Stimulated activated CD4-positive, alpha-beta T cell treated with anti-CD3 and anti-CD28 coated beads, Interleukin-15, amount 100 ng/mL, for 24 hours (primary cell): ENCODE measurements around the gene BFSP2.
A peak's percentile ranks its signal among the peaks of the same experiment; 100 is the strongest.

ENCODE experiments used
- DNase-seq: peaks from one replicate; pipeline ENCODE4 v3.0.0-alpha.2; 2020

Gene BFSP2

DNA sequence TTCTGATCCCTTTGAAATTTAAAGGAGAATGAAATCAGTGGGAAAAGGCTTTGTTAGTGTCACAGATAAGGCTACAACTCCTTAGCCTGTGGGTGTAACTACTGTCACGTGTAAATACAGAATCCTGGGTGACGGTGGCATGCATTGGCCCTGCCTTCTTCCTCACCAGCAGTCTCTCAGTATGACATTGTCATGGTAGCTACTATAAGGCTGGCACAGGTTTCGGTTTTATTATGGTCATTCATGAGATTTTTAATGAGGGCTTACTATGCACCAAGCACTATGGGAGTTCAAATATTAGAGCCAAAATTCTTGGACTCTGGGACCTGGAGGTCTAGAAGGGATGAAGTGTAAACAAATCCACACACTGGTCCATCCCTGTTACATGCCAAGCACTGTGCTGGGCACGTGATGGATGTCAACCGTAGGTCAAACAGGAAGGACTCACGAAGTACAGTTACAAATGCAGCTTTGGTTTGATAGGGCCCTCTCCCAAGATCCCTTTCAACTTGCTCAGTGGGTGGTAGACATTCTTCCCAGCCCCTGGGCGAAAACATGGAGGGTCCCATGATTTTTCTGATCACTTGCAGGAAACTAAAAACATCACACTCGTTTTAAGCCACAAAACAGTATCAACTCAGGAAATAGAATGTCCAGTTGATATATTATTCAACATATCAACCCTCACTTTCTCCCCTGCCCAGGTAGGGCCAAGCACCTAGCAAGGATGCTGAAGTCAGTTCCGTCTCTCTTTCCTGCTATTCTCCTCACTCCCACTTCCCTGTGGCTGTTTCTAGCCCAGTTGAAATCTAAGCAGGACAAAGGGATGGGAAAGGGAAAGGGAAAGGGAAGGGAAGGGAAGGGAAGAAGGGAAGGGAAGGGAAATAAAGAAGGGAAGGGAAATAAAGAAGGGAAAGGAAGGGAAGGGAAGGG, 25.3 kb downstream of the BFSP2 start:
- no peak for DNase-seq

DNA sequence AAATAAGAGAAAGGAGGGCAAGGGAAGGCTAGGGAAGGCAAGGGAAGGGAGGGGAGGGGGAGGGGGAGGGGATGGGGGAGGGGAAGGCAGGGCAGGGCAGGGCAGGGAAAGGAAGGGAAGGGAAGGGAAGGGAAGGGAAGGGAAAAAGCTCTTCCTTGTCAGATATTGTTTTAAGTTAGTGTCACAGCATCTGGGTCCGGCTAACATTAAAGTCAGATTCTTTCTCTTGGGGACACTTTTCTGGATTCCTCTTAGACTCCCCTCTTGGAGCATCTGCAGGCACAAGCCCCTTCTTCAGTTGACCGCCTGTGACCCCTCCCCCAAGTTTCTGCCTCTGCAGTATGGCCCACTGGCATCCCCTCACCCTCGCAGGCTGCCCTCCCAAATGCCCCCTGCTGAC, 26.0 kb downstream of the BFSP2 start:
- no peak for DNase-seq

DNA sequence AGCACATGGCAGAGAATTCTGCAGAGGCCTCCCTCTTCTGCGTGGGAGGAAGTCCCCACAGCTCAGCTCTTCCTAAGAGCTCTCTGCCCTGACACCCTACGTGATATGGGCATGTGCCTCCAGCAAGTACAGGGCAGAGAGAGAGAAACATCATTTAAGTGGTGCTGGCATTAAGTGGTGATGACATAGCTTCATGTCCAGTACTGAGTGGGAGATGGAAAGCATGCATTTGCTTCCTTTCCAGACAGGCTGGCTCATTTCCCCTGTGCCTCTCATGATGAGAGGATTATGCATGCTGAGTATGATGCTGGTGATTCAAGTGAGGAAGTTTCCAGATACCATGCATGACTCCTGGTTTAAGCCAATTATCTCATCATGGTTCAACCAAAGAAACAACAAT, 26.9 kb downstream of the BFSP2 start:
- no peak for DNase-seq

DNA sequence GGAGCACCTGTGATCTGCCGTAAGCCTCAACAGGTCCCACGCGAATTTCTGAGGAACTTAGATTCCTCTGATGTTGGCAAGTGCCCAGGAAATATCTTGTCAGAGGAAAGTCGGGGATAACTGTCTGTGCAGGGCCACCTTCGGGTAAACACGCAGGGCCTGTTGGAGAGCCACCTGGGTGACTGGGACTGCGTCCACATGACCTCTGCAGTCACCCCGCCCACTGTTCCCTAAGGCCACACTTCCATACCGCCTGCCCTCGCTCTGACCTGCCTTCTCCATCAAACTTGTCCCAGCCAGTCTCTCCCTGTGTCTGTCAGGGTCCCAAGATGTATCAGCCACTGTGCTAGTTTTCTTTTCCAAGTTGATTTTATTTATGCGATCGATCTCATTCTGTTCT, 28.7 kb downstream of the BFSP2 start:
- no peak for DNase-seq

DNA sequence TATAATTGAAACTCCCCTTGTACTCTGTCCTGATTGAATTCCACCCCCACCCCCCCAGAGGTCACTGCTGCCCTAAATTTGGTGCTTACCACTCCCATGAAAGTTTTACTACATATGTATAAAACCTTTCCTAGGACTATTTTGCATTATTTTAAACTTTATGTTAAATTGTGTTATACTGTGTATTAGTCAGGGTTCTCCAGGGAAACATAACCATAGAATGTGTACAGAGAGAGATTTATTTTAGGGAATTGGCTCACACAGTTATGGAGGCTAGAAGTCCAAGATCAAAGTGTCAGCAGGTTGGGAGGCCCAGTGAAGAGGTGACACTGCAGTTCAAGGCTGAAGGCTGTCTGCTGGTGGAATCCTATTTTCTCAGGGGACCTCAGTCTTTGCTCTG, 29.2 kb downstream of the BFSP2 start:
- DNase-seq = no peak

DNA sequence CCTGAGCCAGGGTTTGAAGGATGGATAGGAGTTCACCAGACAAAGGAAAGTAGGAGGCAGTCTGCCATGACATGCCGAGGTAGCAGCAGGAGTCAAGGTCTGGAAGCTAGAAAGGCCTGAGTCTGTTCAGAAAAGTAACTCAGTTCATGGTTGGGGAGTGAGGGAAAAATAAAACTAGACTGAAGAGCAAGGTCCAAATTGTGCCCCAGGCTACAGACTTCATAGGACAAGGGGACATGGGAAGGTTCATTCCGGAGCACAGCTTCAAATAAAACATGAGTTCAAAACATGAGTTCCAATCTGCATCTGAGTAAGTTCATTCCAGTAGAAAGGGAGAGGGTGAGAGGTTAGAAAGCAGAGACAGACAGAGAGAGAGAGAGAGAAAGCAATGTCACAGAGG, 39.7 kb downstream of the BFSP2 start:
- no peak for DNase-seq

DNA sequence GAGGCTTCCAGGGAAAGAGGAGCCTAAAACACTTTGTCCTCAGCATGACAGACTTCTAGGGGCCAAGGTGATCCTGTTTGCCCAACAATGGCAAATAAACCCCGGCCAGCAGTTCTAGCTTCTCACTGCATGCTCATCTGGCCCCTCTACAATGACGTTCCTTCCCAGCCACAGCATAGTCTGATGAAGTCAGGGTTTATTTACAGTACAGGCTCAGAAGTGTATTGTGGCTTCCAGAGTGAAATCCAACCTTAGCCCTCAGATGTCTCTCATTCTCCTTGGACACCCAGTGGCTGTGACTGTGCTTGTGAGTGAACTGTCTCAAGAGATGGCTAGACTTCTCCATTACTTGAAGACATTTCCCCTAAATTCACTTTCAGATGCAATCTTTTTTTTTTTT, 40.8 kb downstream of the BFSP2 start:
- no peak for DNase-seq

DNA sequence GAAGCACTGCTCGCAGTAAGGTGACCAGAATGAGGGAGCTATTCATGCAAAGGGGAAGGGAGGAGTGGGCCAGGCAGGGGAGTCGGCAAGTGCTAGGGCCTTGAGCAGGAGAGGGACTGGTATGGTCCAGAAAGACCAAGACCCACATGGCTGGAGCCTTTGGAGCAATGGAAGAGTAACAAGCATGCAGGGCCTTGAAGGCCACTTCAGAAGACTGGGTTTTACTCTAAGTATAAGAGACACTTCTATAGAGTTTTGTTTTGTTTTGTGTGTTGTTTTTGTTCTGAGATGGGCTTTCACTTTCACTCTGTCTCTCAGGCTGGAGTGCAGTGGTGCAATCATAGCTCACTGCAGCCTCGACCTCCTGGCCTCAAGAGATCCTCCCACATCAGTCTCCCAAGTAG, 42.0 kb downstream of the BFSP2 start:
- no peak for DNase-seq

DNA sequence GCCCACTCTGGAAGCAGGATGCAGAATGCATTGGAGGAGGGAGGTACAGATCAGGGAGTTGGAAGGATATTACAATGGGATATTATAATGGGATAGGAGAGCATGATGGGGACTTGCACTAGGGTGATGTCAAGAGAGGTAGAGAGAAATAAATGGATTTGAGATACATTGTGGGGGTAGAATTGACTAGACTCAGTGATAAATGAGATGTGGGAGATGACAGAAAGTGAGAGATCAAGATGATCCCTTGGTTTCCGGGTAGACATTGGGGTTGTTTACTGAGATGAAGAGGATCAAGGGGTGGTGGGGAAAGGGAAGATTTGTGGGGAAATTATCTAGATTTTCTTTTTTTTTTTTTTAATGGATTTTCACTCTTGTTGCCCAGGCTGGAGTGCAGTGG, 42.7 kb downstream of the BFSP2 start:
- no peak for DNase-seq

DNA sequence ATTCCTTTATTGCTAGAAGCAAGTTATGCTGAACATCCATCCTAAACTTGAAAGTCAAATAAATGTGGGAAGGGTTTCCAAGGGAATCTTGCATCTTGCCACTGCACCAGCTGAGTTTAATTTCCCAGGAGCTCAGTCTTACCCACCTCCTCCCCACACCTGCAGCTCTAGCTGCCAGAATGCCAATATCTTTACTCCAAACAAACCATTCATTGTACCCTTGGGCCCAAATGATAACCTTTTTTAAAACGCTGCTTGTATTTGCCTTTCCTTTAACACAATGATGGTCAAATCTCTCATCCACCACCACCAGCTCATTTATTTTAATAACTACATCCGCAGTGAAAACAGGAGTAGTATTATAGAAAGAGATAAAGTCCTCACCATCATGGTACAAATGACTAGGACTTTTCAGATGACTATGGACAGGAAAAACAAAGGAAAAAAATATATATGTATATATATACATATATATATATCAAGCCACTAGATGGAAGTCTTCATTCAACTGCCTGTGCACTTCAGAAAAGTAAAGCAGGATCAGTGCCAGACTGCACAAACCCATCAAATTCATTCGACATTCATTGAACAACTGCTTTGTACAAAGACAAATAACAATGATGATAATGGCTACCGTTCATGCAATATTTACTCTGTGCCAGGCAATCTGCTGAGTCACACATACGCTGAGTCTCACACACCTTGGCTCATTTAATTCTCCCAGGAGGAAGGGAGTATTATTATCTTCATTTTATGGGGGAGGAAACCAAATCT, 44.0 kb downstream of the BFSP2 start:
- DNase-seq = no peak

DNA sequence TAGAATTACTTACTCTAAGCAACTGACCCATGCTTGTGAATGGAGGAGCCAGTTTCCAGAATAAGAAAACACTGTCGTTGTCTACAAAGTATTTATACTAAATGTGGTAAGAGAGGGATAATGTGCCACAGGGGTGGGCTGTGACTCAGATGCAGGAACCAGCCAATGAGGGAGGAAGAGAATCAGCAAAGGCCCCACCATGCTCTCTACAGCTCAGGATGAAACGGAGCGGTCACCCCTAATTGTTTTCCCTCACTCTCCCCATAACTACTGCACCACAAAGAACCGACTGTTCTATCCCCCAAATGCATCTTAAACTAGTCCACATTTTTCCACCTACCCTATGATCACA, 44.5 kb downstream of the BFSP2 start:
- DNase-seq = no peak

DNA sequence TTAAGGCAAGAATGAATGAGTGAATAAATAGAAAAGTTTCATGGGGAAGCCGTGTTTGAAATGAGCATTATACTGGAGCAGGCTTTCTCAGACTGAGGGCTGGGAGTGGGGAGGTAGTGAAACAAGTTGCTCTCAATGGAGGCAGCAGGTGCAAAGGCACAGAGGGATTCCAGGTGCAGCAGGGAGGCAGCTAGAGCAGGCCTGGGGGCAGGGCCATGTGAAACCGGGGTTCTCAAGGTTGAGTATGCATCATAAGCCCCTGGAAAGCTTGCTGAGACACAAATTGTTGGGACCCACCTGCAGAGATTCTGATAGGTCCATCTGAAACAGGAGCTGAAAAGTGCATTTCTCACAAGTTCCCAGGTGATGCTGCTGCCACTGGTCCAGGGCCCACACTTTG, 45.3 kb downstream of the BFSP2 start:
- no peak for DNase-seq

DNA sequence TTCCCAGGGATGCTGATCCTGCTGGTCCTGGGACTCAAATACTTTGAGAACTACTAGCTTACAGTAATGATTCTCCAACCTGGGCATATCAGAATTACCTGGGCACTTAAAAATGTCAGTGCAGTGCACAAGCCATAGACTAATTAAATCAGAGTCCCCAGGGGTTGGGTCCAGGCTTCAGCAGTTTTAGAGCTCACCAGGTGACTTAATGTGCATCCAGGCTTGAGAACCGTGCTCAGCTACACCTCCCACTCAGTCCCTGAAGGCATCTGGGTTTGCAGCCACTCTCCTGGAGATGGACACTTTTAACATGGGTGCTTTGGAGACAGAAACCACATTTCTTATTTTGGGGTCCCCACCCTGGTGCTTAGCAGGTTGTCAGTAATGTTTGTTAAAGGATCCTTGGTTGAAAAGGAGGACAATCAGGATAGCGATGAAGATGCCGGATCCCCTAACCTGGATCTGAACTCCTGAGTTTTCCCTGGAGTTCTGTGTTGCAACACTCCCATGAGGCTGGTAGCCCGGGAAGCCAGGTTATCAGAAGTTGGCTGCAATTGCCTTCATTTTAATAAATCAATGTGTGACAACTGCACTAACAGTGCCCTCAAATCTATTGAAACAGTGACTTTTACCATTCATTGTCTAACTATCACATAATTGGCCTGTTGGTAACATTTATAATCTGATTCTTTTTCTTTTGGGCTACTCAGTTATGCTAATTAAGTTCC, 48.1 kb downstream of the BFSP2 start:
- DNase-seq = no peak

DNA sequence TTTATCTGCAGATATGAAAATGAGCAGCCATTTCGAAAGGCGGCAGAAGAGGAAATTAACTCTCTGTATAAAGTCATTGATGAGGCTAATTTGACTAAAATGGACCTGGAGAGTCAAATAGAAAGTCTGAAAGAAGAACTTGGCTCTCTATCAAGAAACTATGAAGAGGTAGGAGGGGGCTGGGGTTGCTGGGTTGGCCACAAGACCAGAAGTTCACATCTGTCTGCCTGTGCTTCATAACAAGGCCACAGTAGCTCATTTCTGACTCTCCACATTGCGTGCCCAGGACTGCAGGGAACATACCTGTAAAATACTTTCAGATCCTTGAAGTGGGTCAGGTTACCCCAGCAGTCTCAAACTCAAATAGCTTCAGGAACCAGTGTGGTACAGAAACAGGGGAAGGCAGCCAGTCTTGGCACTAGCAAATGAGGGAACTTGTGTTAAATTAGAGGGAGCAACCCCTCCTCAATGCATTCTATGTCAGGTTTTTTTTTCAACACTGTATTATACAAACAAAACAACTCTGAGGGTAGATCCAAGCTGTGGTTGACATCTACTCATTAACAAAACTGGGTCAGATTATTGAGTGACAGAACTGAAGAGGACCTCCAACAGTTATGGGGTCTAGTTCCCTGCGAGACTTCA, 48.7 kb downstream of the BFSP2 start:
- DNase-seq = peak; percentile 76

DNA sequence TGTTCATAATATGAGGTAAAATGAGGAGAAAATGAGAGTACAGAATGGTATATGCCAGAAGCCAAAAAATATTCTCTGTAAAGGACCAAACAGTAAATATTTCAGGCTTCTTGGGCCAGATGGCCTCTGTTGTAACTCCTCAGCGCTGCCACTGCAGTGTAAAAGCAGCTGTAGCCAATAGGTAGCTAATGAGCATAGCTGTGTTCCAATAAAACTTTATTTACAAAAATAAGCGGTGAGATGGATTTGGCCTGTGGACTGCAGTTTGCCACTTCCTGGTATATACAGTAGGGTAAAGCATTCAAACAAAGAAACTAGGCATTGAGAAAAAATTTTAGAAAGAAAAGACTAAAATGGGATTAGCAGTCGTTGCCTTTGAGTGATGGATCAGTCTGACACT, 51.5 kb downstream of the BFSP2 start:
- DNase-seq = no peak

DNA sequence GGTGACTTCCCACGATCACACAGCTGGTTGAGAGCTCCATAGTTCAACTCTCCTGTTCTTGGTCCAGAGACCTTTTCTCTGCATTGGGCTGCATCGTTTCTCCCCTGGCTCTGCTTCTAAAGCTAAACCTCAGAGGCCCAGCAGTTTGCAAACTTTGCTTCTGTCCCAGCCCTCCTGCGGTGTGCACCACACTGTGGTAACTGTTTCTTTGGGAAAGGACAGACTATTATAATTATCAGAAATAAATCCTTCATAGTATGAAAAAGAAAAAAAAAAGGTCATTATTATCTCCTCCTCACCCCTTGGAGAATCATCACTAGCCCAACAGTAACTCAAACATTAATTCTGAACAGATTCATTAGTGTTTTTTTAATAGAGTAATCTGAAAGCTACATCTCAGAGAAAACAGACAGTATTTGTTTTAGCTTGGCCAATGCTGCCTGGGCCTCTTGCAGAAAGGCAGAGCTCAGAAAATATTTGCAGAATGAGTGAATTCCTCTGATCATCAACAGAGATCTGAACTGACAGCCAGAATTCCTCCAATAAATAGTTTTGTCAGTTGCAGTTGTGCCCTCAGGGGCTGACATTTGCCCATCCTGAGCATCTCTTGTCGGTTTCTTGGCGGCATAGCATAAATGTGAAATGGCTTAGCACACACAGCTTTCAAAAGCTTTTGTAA, 52.9 kb downstream of the BFSP2 start:
- DNase-seq = no peak

DNA sequence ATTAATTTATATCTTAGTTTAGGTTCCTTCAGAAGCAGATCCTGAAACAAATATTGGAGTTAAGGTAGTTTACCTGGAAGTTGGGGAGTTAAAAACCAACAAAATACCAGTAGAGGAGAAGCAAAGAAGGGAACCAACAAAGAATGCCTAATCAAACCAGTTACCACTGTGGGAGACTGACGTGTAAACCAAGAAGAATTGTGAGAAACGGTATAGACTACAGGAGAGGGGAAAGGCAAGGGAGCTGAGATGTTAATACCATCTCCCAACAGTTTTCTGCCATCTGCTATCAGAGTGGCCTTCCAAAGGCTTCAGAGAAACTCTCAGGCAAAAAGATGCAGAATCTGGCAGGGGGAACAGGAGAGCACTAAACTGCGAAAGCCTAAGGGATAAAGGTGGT, 53.5 kb downstream of the BFSP2 start:
- DNase-seq = no peak

DNA sequence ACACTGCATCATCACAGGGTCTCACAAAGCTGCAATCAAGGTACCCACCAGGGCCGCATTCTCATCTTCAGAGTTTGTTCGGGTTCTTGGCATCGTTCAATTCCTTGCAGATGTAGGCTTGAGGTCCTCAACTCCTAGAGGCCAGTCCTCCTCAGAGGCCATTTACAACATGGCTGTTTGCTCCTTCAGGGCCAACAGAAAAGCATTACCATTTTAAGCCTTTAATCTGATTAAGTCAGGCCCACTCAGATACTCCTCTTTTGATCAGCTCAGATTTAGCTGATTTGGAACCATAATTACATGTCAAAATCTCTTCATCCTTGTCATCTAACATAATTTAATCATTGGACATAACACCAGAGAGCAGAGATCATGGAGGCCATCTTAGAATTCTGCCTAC, 55.4 kb downstream of the BFSP2 start:
- no peak for DNase-seq

DNA sequence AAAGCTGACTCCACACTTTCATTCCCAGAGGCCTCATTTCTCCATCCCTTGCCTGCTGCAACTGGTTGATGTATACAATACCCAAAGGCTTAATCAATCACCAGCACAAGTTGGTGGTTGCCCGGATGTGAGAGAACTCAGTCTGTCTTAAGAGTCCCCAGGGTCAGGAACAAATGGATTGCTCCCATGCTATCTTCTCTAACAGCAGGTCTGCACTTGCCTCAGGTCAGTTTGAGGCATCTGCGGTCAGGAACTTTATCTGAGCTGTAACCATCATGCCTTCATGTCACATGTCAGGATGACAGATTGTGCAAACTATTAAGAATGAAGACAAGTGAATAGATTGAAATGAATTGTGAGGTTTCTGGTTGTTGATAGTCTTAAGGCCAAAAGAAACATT, 56.1 kb downstream of the BFSP2 start:
- no peak for DNase-seq

DNA sequence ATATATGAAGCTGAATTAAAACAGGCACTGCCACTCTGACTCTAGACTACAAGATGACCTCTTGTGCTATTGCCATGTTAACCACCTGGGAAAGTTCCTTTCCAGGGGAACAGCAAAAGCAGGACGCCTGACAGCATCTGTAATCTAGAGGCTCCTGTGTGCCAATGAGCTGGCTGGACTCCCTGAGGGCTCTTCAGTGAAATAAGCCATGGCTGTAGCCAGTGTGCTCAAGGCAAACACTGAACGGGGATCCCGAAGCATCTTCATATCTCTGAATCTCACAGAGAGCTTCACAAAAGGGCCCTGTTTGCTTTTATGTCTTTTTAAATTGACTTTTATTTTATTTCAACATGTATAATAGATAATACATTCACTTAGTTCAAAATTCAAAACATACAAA, 57.2 kb downstream of the BFSP2 start:
- no peak for DNase-seq

DNA sequence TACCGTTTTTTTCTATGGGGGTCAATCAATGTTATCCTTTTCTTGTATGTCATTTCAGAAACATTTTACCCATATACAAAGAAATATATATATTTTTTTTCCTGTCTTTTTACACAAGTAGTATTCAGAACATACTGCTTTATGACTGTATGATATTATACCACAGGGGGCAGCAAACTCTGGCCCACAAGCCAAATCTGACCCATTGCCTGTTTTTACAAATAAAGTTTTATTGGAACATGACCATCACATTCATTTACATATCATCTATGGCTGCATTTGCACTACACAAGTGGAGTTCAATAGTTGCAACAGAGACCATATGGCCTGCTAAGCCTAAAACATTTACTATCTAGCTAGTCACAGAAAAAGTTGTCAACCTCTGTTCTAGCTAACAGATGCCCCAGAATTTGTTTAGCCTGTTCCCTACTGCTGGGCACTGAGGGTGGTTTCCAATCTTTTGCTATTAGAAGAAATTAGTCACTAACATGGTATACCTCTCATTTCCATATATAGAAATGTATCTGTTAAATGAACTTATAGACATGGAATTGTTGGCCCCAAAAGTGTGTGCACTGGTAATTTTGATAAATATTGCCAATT, 57.7 kb downstream of the BFSP2 start:
- no peak for DNase-seq

DNA sequence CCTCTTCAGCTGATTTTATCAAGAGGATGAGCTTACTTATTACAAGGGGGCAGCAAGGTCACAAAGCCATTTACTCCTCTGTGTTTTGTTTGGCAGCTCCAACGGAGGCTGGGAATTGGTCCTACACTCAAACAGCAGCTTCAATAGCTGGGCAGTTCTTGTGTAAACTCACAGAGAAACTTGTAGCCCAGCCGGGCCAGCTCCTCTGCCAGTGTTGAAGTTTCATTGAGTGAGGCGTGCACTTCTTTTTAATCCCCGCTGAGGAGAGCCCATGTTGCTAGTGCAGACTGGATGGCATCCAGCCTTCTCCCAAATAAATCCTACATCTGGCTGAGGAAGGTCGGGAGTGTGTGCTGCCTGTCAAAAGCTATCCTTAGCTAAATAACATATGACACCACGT, 59.5 kb downstream of the BFSP2 start:
- DNase-seq = no peak
